Inflammatory macrophage (primary cell): Measurements from ENCODE around the gene VWA8.
"Not testable (repeated sequence)": the region's sequence is repeated elsewhere in the genome, so short reads cannot be mapped to it uniquely, and the experiment has no call there.

Source experiments
- DNase-seq, 2 donors: peaks; one replicate each; pipeline ENCODE4 v3.0.0-alpha.2; 2020 to 2022

VWA8 gene

GRCh38 chr13:41641961-41642360 is 318.9 kb downstream of the VWA8 start:
- no peak for DNase-seq

- DNase-seq, result no peak
Observed at GRCh38 chr13:41641429-41641828, 319.5 kb downstream of the VWA8 start.

- no peak for DNase-seq
Observed at GRCh38 chr13:41639955-41640780, 320.7 kb downstream of the VWA8 start.

- no peak for DNase-seq
Observed at GRCh38 chr13:41639237-41639904, 321.5 kb downstream of the VWA8 start.

GRCh38 chr13:41637586-41637985 is 323.3 kb downstream of the VWA8 start:
- no peak for DNase-seq

- DNase-seq, result not testable (repeated sequence)
Observed at GRCh38 chr13:41637032-41637431, 323.9 kb downstream of the VWA8 start.

GRCh38 chr13:41636590-41636989 is 324.3 kb downstream of the VWA8 start:
- DNase-seq, result not testable (repeated sequence)

GRCh38 chr13:41634407-41634806 is 326.5 kb downstream of the VWA8 start:
- no peak for DNase-seq

GRCh38 chr13:41633776-41634175 is 327.1 kb downstream of the VWA8 start:
- no peak for DNase-seq

- no peak for DNase-seq
Observed at GRCh38 chr13:41631296-41631965, 329.5 kb downstream of the VWA8 start.

- no peak for DNase-seq
Observed at GRCh38 chr13:41627425-41627824, 333.5 kb downstream of the VWA8 start.

- DNase-seq, result no peak
Observed at GRCh38 chr13:41624041-41624440, 336.9 kb downstream of the VWA8 start.

GRCh38 chr13:41622432-41623429 is 338.2 kb downstream of the VWA8 start:
- DNase-seq, result peak in 1 of 2 donors; percentile 5

GRCh38 chr13:41621716-41622431 is 339.0 kb downstream of the VWA8 start:
- no peak for DNase-seq

- DNase-seq, result not testable (repeated sequence)
Observed at GRCh38 chr13:41617633-41618032, 343.3 kb downstream of the VWA8 start.

- no peak for DNase-seq
Observed at GRCh38 chr13:41616151-41616550, 344.8 kb downstream of the VWA8 start.

GRCh38 chr13:41615528-41615855 is 345.4 kb downstream of the VWA8 start:
- DNase-seq, result no peak

- DNase-seq, result no peak
Observed at GRCh38 chr13:41614671-41615527, 346.0 kb downstream of the VWA8 start.

- DNase-seq, result no peak
Observed at GRCh38 chr13:41613984-41614661, 346.8 kb downstream of the VWA8 start.

- DNase-seq, result no peak
Observed at GRCh38 chr13:41613471-41613870, 347.4 kb downstream of the VWA8 start.
